CD4-positive, CD25-positive, alpha-beta regulatory T cell (primary cell): ENCODE results near the gene BCORL1. TPM values are rescaled to one million over a fixed set of nuclear protein-coding genes. Genes with fewer than 3 reads are reported as not detected.

Source experiments
- ATAC-seq, 2 donors: fragments of 150-1000 bp; cut with Tn5 transposase; one replicate each; pipeline ENCODE4 v1.10.0; 2021; ENCODE audit warnings: low read depth in 2 of 2, moderate number of reproducible peaks in 2 of 2, moderate library complexity in 1 of 2
- DNase-seq, 3 donors: peaks; one replicate each; pipeline versions ENCODE4 v3.0.0 to v3.0.0-alpha.2; 2012 to 2022; ENCODE audit warnings: mixed read lengths in 1 of 3
- H3K27ac ChIP-seq: one replicate; pipeline ENCODE4 v1.7.0; 2013; ENCODE audit warnings: mild to moderate bottlenecking, low read length; ENCODE audit not compliant: insufficient read depth, poor library complexity, severe bottlenecking
- H3K27me3 ChIP-seq: one replicate; pipeline ENCODE4 v1.7.0; 2013; ENCODE audit warnings: low read length; ENCODE audit not compliant: control insufficient read depth, insufficient read depth
- H3K36me3 ChIP-seq: one replicate; pipeline ENCODE4 v1.7.0; 2013; ENCODE audit warnings: mild to moderate bottlenecking, low read length, moderate library complexity; ENCODE audit not compliant: control insufficient read depth, insufficient read depth
- H3K4me1 ChIP-seq: 2 replicates; pipeline ENCODE4 v1.7.0; 2013; ENCODE audit warnings: mild to moderate bottlenecking, low read length; ENCODE audit not compliant: insufficient read depth, control insufficient read depth, poor library complexity, severe bottlenecking
- H3K4me3 ChIP-seq: one replicate; pipeline ENCODE4 v1.7.0; 2013; ENCODE audit warnings: low read depth, mild to moderate bottlenecking, low read length, moderate library complexity
- H3K9me3 ChIP-seq, 2 experiments: 1 replicate in 1 of 2; 2 replicates in 1 of 2; pipeline ENCODE4 v1.7.0; 2013; ENCODE audit warnings: low read length in 2 of 2, mild to moderate bottlenecking in 1 of 2, moderate library complexity in 1 of 2; ENCODE audit not compliant: control insufficient read depth in 2 of 2
- H3K27ac Mint-ChIP-seq, 3 donors: one replicate each; pipeline ENCODE4 v1.8.0; 2020 to 2022; ENCODE audit warnings: mild to moderate bottlenecking in 3 of 3, mixed read lengths in 3 of 3, moderate library complexity in 2 of 3
- H3K27me3 Mint-ChIP-seq: one replicate; pipeline ENCODE4 v1.8.0; 2022; ENCODE audit warnings: mild to moderate bottlenecking, mixed read lengths
- H3K36me3 Mint-ChIP-seq: one replicate; pipeline ENCODE4 v1.8.0; 2020; ENCODE audit warnings: mixed read lengths
- H3K4me1 Mint-ChIP-seq, 4 donors: one replicate each; pipeline ENCODE4 v1.8.0; 2020 to 2022; ENCODE audit warnings: mixed read lengths in 4 of 4, mild to moderate bottlenecking in 1 of 4
- H3K4me3 Mint-ChIP-seq, 4 donors: one replicate each; pipeline ENCODE4 v1.8.0; 2020 to 2022; ENCODE audit warnings: mild to moderate bottlenecking in 4 of 4, mixed read lengths in 4 of 4, moderate library complexity in 3 of 4
- H3K9me3 Mint-ChIP-seq, 7 donors: one replicate each; pipeline ENCODE4 v1.8.0; 2020 to 2022; ENCODE audit warnings: mixed read lengths in 7 of 7, mild to moderate bottlenecking in 3 of 7, moderate library complexity in 2 of 7
- polyA plus RNA-seq, 4 donors: library from polyadenylated mRNA; unstranded; fragments of 300-500 nt; fragmentation: Illumina TruSeq; gene quantifications; one replicate each; pipeline ENCODE4 v1.2.3, GENCODE V29; 2021
- total RNA-seq: library from RNA; stranded (reverse); gene quantifications from one replicate; pipeline ENCODE4 v1.2.3, GENCODE V29; 2022

Gene BCORL1
- total and polyA plus RNA-seq, 5 donors from 2014 or later: 0.13 to 5.5 (median 1.6) TPM

GRCh38 chrX:130053236-130053635 is 70.8 kb downstream of the BCORL1 start:
- Histone ChIP-seq H3K4me1 (no peaks in the 10 kb centered on the region), H3K36me3 (peaks cover 13% of the 10 kb centered on the region), H3K27ac (no peak overlapping the region), H3K9me3 (no peaks in the 10 kb centered on the region), H3K4me3 (no peak overlapping the region), H3K27me3 (no peaks in the 10 kb centered on the region)
- no peaks in the 10 kb centered on the region for H3K4me1 Mint-ChIP-seq
- no peak overlapping the region for H3K4me3 Mint-ChIP-seq
- H3K36me3 Mint-ChIP-seq: peaks cover 10% of the 10 kb centered on the region
- ATAC-seq (no peak), DNase-seq (no peak)
- H3K27me3 Mint-ChIP-seq: no peaks in the 10 kb centered on the region
- no peak overlapping the region for H3K27ac Mint-ChIP-seq
- no peaks in the 10 kb centered on the region for H3K9me3 Mint-ChIP-seq

GRCh38 chrX:130055103-130055502 is 72.7 kb downstream of the BCORL1 start:
- no peak for ATAC-seq
- H3K4me1 ChIP-seq: peaks cover 6% of the 10 kb centered on the region
- no peaks in the 10 kb centered on the region for H3K9me3 Mint-ChIP-seq
- no peak overlapping the region for H3K27ac ChIP-seq
- H3K27me3 ChIP-seq: no peaks in the 10 kb centered on the region
- H3K36me3 ChIP-seq: peaks cover 13% of the 10 kb centered on the region
- no peaks in the 10 kb centered on the region for H3K9me3 ChIP-seq
- no peak overlapping the region for H3K4me3 ChIP-seq
- no peak for DNase-seq
- H3K27me3 Mint-ChIP-seq: no peaks in the 10 kb centered on the region
- peaks cover 10% of the 10 kb centered on the region for H3K36me3 Mint-ChIP-seq
- H3K27ac Mint-ChIP-seq: no peak overlapping the region
- peaks cover 0 to 6% (median 4%) of the 10 kb centered on the region in 4 donors for H3K4me1 Mint-ChIP-seq
- H3K4me3 Mint-ChIP-seq: no peak overlapping the region

GRCh38 chrX:130055899-130056298 is 73.5 kb downstream of the BCORL1 start:
- Histone ChIP-seq H3K36me3 (peaks cover 12% of the 10 kb centered on the region), H3K4me1 (peaks cover 12% of the 10 kb centered on the region), H3K9me3 (no peaks in the 10 kb centered on the region), H3K4me3 (no peak overlapping the region), H3K27ac (no peak overlapping the region), H3K27me3 (no peaks in the 10 kb centered on the region)
- Mint-ChIP-seq H3K27ac (no peak overlapping the region), H3K9me3 (no peaks in the 10 kb centered on the region), H3K4me1 (peaks cover 0 to 7% (median 5%) of the 10 kb centered on the region in 4 donors), H3K4me3 (no peak overlapping the region), H3K36me3 (peaks cover 10% of the 10 kb centered on the region), H3K27me3 (no peaks in the 10 kb centered on the region)
- ATAC-seq (no peak), DNase-seq (no peak)

- Histone ChIP-seq H3K36me3 (peaks cover 4% of the 10 kb centered on the region), H3K9me3 (no peaks in the 10 kb centered on the region), H3K4me3 (no peak overlapping the region), H3K27me3 (no peaks in the 10 kb centered on the region), H3K4me1 (peaks cover 14% of the 10 kb centered on the region), H3K27ac (no peak overlapping the region)
- H3K27ac Mint-ChIP-seq: no peak overlapping the region
- no peak for ATAC-seq
- H3K4me1 Mint-ChIP-seq: peaks cover 0 to 10% (median 5%) of the 10 kb centered on the region in 4 donors
- peaks cover 4% of the 10 kb centered on the region for H3K36me3 Mint-ChIP-seq
- H3K9me3 Mint-ChIP-seq: no peaks in the 10 kb centered on the region
- DNase-seq: no peak
- H3K27me3 Mint-ChIP-seq: no peaks in the 10 kb centered on the region
- no peak overlapping the region for H3K4me3 Mint-ChIP-seq
These were observed 74.8 kb downstream of the BCORL1 start for GRCh38 chrX:130057209-130057608.

- H3K27me3 Mint-ChIP-seq: no peaks in the 10 kb centered on the region
- peak overlapping the region in 1 of 4 donors; percentile 71 for H3K4me3 Mint-ChIP-seq
- DNase-seq: no peak
- ATAC-seq: no peak
- H3K27ac Mint-ChIP-seq: peak overlapping the region in 1 of 3 donors; percentile 79
- Histone ChIP-seq H3K27ac (no peak overlapping the region), H3K4me1 (peaks cover 14% of the 10 kb centered on the region), H3K4me3 (no peak overlapping the region), H3K36me3 (peaks cover under 1% of the 10 kb centered on the region), H3K9me3 (no peaks in the 10 kb centered on the region), H3K27me3 (no peaks in the 10 kb centered on the region)
- H3K9me3 Mint-ChIP-seq: no peaks in the 10 kb centered on the region
- peaks cover 0 to 10% (median 5%) of the 10 kb centered on the region in 4 donors for H3K4me1 Mint-ChIP-seq
- peaks cover 3% of the 10 kb centered on the region for H3K36me3 Mint-ChIP-seq
These were observed 76.2 kb downstream of the BCORL1 start for GRCh38 chrX:130058652-130059051.

GRCh38 chrX:130060122-130061069 is 78.0 kb downstream of the BCORL1 start:
- Mint-ChIP-seq H3K27me3 (no peaks in the 10 kb centered on the region), H3K4me3 (peak overlapping the region; percentile 31 to 81 (median 78)), H3K36me3 (peaks cover 7% of the 10 kb centered on the region), H3K4me1 (peaks cover 0 to 10% (median 5%) of the 10 kb centered on the region in 4 donors), H3K9me3 (no peaks in the 10 kb centered on the region), H3K27ac (no peak overlapping the region)
- peaks cover 14% of the 10 kb centered on the region for H3K4me1 ChIP-seq
- no peaks in the 10 kb centered on the region for H3K9me3 ChIP-seq
- no peak overlapping the region for H3K4me3 ChIP-seq
- DNase-seq (peak; percentile 69 to 75 (median 71)), ATAC-seq (peak; percentile 84 to 87)
- H3K36me3 ChIP-seq: peaks cover 4% of the 10 kb centered on the region
- H3K27me3 ChIP-seq: no peaks in the 10 kb centered on the region
- no peak overlapping the region for H3K27ac ChIP-seq

GRCh38 chrX:130066975-130067615 is 84.7 kb downstream of the BCORL1 start:
- Mint-ChIP-seq H3K4me1 (no peaks in the 10 kb centered on the region), H3K27ac (no peak overlapping the region), H3K27me3 (no peaks in the 10 kb centered on the region), H3K36me3 (peaks cover 13% of the 10 kb centered on the region), H3K9me3 (peaks cover 0 to 1% (median 0%) of the 10 kb centered on the region in 7 donors), H3K4me3 (no peak overlapping the region)
- Histone ChIP-seq H3K36me3 (peaks cover 40% of the 10 kb centered on the region), H3K4me1 (no peaks in the 10 kb centered on the region), H3K9me3 (no peaks in the 10 kb centered on the region), H3K27ac (no peak overlapping the region), H3K27me3 (no peaks in the 10 kb centered on the region), H3K4me3 (no peak overlapping the region)
- DNase-seq (no peak), ATAC-seq (no peak)
